Astrocyte of the cerebellum (primary cell): Measurements from ENCODE around the gene MRPS21.

ENCODE experiments used
- DNase-seq: peaks from one replicate; pipeline ENCODE4 v3.0.0-alpha.2; 2011; ENCODE audit warnings: low read depth
- H3K4me3 ChIP-seq: 2 replicates; pipeline ENCODE4 v1.5.1; 2011; ENCODE audit warnings: mild to moderate bottlenecking, low read depth, low read length, moderate library complexity
- in situ Hi-C: cut with HindIII; loops from 2 replicates; pipeline ENCODE4 v1.10.0; 2017; ENCODE audit warnings: low sequenced_read_pairs
- TF ChIP-seq, protein P1 (sequence below): IDR thresholded peaks from 2 replicates; pipeline ENCODE4 v1.5.1; 2012; ENCODE audit warnings: low read length, low read depth, moderate library complexity, mild to moderate bottlenecking; ENCODE audit errors: missing control alignments

MRPS21 gene

DNA sequence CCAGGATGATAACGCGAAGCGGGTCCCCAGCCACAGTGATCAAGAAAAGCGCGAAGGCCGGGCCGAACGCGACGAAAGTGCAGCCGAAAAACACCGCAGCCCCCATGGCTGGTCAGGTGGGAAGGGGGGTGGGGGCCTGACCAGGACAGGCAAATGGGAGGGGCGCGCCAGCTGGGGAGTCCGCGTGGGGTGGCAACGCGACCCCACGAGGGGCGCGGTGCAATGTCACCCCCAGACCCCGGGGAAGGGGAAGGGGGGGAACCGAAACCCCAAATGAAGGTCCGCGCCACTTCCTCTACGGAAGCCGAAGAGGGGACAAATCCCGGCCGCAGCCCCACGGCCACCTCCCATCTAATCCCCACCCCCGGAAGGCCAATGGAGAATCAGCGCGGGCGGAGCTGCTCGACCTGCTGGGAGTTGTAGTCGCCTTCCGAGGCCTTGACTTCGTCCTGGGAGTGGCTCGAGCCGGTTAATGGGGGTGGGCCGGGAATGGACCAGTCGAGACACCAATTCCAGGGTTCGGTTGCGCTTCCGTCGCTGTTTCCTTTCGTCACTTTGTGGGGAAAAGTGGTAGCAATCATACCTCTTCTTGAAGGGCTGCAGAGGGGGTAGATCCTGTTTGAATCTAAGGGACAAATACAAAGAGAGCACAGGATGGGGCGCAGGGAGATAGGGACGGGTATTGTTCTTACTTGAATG lies 24.8 kb upstream of the MRPS21 start, which contains the start of gene APH1A:
APH1A (minus strand) TSS at position 312 of the 699 bp plus-strand sequence; CDS start at position 106, 206 bp downstream.
- DNase-seq, result peak; percentile 89
- in situ Hi-C loops, result no loop called here

DNA sequence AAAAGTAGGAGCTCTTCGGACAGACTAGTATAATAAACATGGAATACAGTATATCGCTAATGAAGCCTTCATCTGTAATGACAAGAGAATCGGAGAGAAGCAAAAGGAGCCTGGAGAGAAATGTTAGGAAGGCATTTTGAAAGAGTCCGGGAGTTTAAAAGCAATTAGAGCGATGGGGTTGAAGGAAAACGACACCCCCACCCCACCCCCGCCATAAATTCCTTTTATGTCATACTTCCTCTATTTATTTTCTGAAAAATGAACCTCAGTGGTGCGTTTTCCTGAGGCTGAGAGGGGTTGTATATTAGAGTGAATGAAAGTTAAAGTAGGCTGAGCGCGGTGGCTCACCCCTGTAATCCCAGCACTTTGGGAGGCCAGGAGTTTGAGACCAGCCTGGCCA lies 24.2 kb upstream of the MRPS21 start:
- TF ChIP-seq, protein P1, sequence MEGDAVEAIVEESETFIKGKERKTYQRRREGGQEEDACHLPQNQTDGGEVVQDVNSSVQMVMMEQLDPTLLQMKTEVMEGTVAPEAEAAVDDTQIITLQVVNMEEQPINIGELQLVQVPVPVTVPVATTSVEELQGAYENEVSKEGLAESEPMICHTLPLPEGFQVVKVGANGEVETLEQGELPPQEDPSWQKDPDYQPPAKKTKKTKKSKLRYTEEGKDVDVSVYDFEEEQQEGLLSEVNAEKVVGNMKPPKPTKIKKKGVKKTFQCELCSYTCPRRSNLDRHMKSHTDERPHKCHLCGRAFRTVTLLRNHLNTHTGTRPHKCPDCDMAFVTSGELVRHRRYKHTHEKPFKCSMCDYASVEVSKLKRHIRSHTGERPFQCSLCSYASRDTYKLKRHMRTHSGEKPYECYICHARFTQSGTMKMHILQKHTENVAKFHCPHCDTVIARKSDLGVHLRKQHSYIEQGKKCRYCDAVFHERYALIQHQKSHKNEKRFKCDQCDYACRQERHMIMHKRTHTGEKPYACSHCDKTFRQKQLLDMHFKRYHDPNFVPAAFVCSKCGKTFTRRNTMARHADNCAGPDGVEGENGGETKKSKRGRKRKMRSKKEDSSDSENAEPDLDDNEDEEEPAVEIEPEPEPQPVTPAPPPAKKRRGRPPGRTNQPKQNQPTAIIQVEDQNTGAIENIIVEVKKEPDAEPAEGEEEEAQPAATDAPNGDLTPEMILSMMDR, result no peak
- DNase-seq, result no peak
- in situ Hi-C loops, result no loop called here
- peak overlapping the region; percentile 70 for H3K4me3 ChIP-seq

More for the DNA sequence above, 24.8 kb upstream of the MRPS21 start, which contains the start of gene APH1A:
- peak within 1 kb of the TSS; percentile 70 for H3K4me3 ChIP-seq
- TF ChIP-seq, protein P1, result no peak

DNA sequence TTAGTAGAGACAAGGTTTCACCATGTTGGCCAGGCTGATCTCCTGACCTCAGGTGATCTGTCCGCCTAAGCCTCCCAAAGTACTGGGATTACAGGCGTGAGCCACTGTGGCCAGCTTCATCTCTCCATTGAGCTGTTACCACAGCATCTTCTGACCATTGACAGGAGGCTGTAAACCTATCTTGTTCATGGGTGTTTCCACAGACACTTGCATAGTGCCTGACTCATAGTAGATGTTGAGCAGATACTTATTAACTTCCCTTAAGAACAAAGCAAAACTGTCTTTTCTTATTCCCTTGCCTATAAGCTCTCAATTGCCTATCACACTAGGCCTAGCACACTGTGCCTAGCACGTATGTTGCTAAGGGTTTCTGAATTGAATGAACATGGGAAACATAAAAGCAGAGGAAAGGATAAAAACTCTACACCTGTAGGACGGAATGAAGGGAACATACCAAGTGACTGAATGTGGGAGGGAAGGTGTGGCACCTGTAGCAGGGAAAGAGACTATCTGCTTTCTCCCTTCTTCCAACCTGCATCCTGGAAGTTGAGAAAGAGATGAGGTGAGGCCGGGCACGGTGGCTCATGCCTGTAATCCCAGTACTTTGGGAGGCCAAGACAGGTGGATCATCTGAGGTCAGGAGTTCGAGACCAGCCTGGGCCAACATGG lies 22.2 kb upstream of the MRPS21 start:
- in situ Hi-C loops, result no loop called here
- TF ChIP-seq, protein P1, result no peak

DNA sequence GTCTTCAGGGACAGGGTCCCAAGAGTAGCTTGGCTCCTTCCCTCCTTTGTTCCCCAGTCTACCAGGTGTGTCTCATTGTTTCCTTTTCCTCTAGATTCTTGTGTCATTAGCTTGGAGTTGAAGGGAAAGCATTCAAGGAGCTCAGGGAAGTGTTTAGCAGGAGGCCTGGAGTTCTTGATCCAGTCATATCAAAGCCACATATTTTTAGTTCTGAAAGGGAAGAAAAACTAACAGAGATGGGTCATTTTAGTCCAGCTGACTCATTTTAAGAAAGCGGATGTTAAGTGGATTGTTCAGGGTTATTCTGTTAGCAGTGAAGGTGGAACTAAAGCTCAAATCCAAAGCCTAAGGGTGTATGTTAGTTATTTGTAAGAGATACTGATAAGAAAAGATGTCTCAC lies 20.4 kb upstream of the MRPS21 start:
- TF ChIP-seq, protein P1, result no peak
- in situ Hi-C loops, result no loop called here
- H3K4me3 ChIP-seq, result peak overlapping the region; percentile 35
- no peak for DNase-seq

More for the DNA sequence above, 22.2 kb upstream of the MRPS21 start:
- DNase-seq, result no peak
- H3K4me3 ChIP-seq, result no peak overlapping the region

DNA sequence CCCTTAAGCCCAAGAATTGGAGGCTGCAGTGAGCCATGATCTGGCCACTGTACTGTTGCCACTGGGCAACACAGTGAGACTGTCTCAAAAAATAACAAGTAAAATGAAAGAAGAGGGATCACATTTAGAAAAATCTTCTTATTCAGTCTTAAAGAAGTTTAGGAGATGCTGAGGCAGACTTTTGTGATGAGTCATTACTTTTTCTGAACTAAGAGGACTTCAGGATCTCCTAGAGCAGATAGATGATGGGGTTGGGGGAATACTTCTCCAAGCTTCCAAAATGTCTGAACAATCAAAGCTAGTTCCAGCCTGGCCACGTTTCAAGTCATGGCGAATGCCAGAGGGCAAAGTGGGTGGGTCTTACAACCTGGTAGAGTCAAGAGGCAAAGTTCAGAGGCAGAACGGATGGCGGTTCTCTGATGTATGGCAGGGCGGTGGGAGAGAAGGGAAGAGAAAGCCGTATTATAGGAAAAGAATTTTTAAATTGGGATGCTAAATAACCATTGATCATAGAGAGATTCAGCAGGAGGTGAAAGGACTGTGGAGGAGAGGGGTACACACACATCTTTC lies 13.4 kb upstream of the MRPS21 start:
- no peak for DNase-seq
- TF ChIP-seq, protein P1, result no peak
- no peak overlapping the region for H3K4me3 ChIP-seq
- in situ Hi-C loops, result no loop called here

DNA sequence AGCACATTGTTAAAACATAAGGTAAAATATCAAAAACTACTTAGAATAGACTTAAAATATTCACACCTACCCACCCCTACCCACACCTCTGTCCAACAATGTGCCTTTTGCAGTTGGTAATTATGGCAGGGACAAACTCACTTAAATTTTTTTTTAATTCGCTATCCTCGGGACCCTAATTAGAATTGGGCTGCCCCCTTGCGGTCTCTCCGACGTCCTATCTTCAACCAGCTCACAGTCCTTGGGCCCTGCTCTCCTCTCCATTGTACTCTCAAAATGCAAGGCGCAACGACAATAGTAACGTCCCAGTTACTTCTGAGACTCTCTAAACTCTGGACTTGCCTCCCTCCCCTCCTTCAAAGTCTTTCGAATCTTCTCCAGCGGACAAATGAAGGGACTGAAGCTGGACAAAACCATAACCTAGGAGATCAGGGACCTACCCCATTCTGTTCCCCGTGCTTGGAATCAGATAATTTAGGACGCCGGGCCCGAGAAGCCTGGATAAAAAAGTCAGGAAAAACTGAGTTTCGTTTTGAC lies 12.4 kb upstream of the MRPS21 start:
- in situ Hi-C loops, result no loop called here
- TF ChIP-seq, protein P1, result peak; percentile 75
- peak; percentile 46 for DNase-seq
- H3K4me3 ChIP-seq, result peak overlapping the region; percentile 51
